HepG2 (cell line): ENCODE measurements around the gene SLCO2B1. TPM values are rescaled to one million over a fixed set of nuclear protein-coding genes. Genes with fewer than 3 reads are reported as not detected.
A peak's percentile ranks its signal among the peaks of the same experiment; 100 is the strongest.

ENCODE experiments used
- ARNT2 ChIP-seq: sonication (generic); formaldehyde crosslinking; IDR thresholded peaks from 2 replicates; pipeline ENCODE4 v1.8.0; 2022; ENCODE audit warnings: mild to moderate bottlenecking, low read depth, missing genetic modification reagents, moderate library complexity
- GFI1 ChIP-seq: sonication (generic); formaldehyde crosslinking; IDR thresholded peaks from 2 replicates; pipeline ENCODE4 v1.5.0; 2020; ENCODE audit warnings: missing genetic modification reagents, mild to moderate bottlenecking, borderline replicate concordance
- IRX3 ChIP-seq: sonication (generic); formaldehyde crosslinking; IDR thresholded peaks from 2 replicates; pipeline ENCODE4 v1.8.1; 2023; ENCODE audit warnings: mild to moderate bottlenecking, low read depth, missing genetic modification reagents, borderline replicate concordance
- KMT2A ChIP-seq: sonication (generic); formaldehyde crosslinking; IDR thresholded peaks from 2 replicates; pipeline ENCODE4 v1.4.0; 2020; ENCODE audit warnings: missing genetic modification reagents
- NFYB ChIP-seq: sonication (generic); formaldehyde crosslinking; IDR thresholded peaks from 2 replicates; pipeline ENCODE4 v1.4.0; 2020; ENCODE audit warnings: missing genetic modification reagents
- PAWR ChIP-seq: sonication (generic); formaldehyde crosslinking; IDR thresholded peaks from 2 replicates; pipeline ENCODE4 v1.4.0; 2020; ENCODE audit warnings: missing genetic modification reagents, mild to moderate bottlenecking, borderline replicate concordance
- PCBP2 ChIP-seq: fragments of 200-400 bp; formaldehyde crosslinking; optimal IDR thresholded peaks from 2 replicates; pipeline ENCODE3; 2018; ENCODE audit warnings: low read length, low read depth; ENCODE audit not compliant: poor library complexity, severe bottlenecking
- POGZ ChIP-seq: sonication (generic); formaldehyde crosslinking; IDR thresholded peaks from 2 replicates; pipeline ENCODE4 v1.4.0; 2020; ENCODE audit warnings: mild to moderate bottlenecking, missing genetic modification reagents
- RCOR2 ChIP-seq: IDR thresholded peaks from 2 replicates; pipeline ENCODE4 v1.6.1; 2016; ENCODE audit warnings: missing biosample characterization, missing genetic modification reagents
- SMARCC2 ChIP-seq: fragments of 450-650 bp; IDR thresholded peaks from 2 replicates; pipeline ENCODE4 v1.6.1; 2017; ENCODE audit warnings: antibody characterized with exemption, mild to moderate bottlenecking
- TGIF2 ChIP-seq: IDR thresholded peaks from 2 replicates; pipeline ENCODE4 v1.6.1; 2016; ENCODE audit warnings: control low read depth, missing compliant biosample characterization
- WIZ ChIP-seq: sonication (generic); formaldehyde crosslinking; IDR thresholded peaks from 2 replicates; pipeline ENCODE4 v1.5.1; 2020; ENCODE audit warnings: mild to moderate bottlenecking, missing genetic modification reagents
- ZKSCAN5 ChIP-seq: sonication (generic); formaldehyde crosslinking; IDR thresholded peaks from 2 replicates; pipeline ENCODE4 v1.5.1; 2020; ENCODE audit warnings: mild to moderate bottlenecking, missing genetic modification reagents
- polyA plus RNA-seq, 8 experiments: library from polyadenylated mRNA; depleted of rRNA in 3 of 8; stranded (reverse) in 7 of 8; unstranded in 1 of 8; fragments of >200 nt; fragmentation: Illumina TruSeq in 4 of 8; extraction: Trizol in 4 of 8; gene quantifications; 2 replicates each; pipeline versions ENCODE4 v1.2.1 to v1.2.3, GENCODE V29; 2011 to 2016; ENCODE audit warnings: low read depth in 4 of 8, missing spikeins in 1 of 8, mixed read lengths in 1 of 8; ENCODE audit not compliant: insufficient read depth in 1 of 8
- total RNA-seq, 5 experiments: library from RNA; depleted of rRNA; stranded (reverse); fragments of >200 nt; fragmentation: Illumina TruSeq; extraction: Trizol; gene quantifications; 2 replicates each; pipeline ENCODE4 v1.2.3, GENCODE V29; 2016; ENCODE audit warnings: low read depth in 1 of 5
- TF ChIP-seq, protein P1 (sequence below): sonication (generic); formaldehyde crosslinking; IDR thresholded peaks from 2 replicates; pipeline ENCODE4 v1.4.0; 2020; ENCODE audit warnings: missing genetic modification reagents, borderline replicate concordance
- TF ChIP-seq, protein P2 (sequence below): sonication (generic); formaldehyde crosslinking; IDR thresholded peaks from 2 replicates; pipeline ENCODE4 v1.4.0; 2020; ENCODE audit warnings: low read depth, mild to moderate bottlenecking, missing genetic modification reagents
- TF ChIP-seq, protein P3 (sequence below): IDR thresholded peaks from 2 replicates; pipeline ENCODE4 v1.6.1; 2016; ENCODE audit warnings: missing compliant biosample characterization, missing genetic modification reagents, borderline replicate concordance
- TF ChIP-seq, protein P4 (sequence below): sonication (generic); formaldehyde crosslinking; IDR thresholded peaks from 2 replicates; pipeline ENCODE4 v1.5.0; 2020; ENCODE audit warnings: mild to moderate bottlenecking, missing genetic modification reagents
- TF ChIP-seq, protein P5 (sequence below): sonication (generic); formaldehyde crosslinking; IDR thresholded peaks from 2 replicates; pipeline ENCODE4 v1.4.0; 2020; ENCODE audit warnings: missing genetic modification reagents, mild to moderate bottlenecking, borderline replicate concordance
- TF ChIP-seq, protein P6 (sequence below): sonication (generic); formaldehyde crosslinking; IDR thresholded peaks from 2 replicates; pipeline ENCODE4 v1.4.0; 2020; ENCODE audit warnings: missing genetic modification reagents

The SLCO2B1 gene
- total and polyA plus RNA-seq, 2 of the 13 experiments (the other 11 are each of a cell fraction or from before 2014, with no cell fraction given): 15.3 to 19.8 TPM

DNA sequence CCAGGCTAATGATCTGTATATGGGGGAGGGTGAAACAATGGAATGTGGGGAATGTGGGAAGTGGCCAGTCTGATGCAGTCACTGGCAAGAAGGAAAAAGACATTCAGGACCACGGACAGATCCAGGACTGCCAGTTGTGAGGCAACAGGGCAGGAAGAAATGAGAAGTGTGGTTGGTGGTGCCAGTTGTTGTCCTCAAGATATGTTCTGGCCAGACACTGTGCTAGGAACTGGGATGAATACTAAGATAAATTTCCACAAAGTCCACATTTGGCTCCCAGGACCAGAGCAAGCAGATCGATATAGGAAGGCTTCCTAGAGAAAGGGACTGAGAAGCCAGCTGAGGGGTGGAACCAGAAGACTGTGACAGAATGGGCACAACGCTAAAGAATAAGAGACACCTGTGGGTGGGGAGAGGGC lies 82.9 kb downstream of the SLCO2B1 start (continued):
- TF ChIP-seq, protein P1, sequence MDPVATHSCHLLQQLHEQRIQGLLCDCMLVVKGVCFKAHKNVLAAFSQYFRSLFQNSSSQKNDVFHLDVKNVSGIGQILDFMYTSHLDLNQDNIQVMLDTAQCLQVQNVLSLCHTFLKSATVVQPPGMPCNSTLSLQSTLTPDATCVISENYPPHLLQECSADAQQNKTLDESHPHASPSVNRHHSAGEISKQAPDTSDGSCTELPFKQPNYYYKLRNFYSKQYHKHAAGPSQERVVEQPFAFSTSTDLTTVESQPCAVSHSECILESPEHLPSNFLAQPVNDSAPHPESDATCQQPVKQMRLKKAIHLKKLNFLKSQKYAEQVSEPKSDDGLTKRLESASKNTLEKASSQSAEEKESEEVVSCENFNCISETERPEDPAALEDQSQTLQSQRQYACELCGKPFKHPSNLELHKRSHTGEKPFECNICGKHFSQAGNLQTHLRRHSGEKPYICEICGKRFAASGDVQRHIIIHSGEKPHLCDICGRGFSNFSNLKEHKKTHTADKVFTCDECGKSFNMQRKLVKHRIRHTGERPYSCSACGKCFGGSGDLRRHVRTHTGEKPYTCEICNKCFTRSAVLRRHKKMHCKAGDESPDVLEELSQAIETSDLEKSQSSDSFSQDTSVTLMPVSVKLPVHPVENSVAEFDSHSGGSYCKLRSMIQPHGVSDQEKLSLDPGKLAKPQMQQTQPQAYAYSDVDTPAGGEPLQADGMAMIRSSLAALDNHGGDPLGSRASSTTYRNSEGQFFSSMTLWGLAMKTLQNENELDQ (CRISPR knock-in tag): peak; percentile 86; the same call in 1 of the 2 replicates
- no peak for TF ChIP-seq IRX3 (CRISPR knock-in tag)
- no peak for TF ChIP-seq ZKSCAN5
- TF ChIP-seq NFYB (CRISPR knock-in tag): no peak
- TF ChIP-seq, protein P2, sequence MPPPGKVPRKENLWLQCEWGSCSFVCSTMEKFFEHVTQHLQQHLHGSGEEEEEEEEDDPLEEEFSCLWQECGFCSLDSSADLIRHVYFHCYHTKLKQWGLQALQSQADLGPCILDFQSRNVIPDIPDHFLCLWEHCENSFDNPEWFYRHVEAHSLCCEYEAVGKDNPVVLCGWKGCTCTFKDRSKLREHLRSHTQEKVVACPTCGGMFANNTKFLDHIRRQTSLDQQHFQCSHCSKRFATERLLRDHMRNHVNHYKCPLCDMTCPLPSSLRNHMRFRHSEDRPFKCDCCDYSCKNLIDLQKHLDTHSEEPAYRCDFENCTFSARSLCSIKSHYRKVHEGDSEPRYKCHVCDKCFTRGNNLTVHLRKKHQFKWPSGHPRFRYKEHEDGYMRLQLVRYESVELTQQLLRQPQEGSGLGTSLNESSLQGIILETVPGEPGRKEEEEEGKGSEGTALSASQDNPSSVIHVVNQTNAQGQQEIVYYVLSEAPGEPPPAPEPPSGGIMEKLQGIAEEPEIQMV (CRISPR knock-in tag): no peak
- TF ChIP-seq, protein P3, sequence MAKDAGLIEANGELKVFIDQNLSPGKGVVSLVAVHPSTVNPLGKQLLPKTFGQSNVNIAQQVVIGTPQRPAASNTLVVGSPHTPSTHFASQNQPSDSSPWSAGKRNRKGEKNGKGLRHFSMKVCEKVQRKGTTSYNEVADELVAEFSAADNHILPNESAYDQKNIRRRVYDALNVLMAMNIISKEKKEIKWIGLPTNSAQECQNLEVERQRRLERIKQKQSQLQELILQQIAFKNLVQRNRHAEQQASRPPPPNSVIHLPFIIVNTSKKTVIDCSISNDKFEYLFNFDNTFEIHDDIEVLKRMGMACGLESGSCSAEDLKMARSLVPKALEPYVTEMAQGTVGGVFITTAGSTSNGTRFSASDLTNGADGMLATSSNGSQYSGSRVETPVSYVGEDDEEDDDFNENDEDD: no peak; the same call in 1 of the 2 replicates
- TF ChIP-seq RCOR2 (CRISPR knock-in tag): no peak
- TF ChIP-seq WIZ (CRISPR knock-in tag): peak; percentile 91; the same call in 1 of the 2 replicates
- TF ChIP-seq KMT2A (CRISPR knock-in tag): no peak
- no peak for TF ChIP-seq ARNT2 (CRISPR knock-in tag)
- TF ChIP-seq, protein P4, sequence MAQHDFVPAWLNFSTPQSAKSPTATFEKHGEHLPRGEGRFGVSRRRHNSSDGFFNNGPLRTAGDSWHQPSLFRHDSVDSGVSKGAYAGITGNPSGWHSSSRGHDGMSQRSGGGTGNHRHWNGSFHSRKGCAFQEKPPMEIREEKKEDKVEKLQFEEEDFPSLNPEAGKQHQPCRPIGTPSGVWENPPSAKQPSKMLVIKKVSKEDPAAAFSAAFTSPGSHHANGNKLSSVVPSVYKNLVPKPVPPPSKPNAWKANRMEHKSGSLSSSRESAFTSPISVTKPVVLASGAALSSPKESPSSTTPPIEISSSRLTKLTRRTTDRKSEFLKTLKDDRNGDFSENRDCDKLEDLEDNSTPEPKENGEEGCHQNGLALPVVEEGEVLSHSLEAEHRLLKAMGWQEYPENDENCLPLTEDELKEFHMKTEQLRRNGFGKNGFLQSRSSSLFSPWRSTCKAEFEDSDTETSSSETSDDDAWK (CRISPR knock-in tag): no peak
- TF ChIP-seq, protein P5, sequence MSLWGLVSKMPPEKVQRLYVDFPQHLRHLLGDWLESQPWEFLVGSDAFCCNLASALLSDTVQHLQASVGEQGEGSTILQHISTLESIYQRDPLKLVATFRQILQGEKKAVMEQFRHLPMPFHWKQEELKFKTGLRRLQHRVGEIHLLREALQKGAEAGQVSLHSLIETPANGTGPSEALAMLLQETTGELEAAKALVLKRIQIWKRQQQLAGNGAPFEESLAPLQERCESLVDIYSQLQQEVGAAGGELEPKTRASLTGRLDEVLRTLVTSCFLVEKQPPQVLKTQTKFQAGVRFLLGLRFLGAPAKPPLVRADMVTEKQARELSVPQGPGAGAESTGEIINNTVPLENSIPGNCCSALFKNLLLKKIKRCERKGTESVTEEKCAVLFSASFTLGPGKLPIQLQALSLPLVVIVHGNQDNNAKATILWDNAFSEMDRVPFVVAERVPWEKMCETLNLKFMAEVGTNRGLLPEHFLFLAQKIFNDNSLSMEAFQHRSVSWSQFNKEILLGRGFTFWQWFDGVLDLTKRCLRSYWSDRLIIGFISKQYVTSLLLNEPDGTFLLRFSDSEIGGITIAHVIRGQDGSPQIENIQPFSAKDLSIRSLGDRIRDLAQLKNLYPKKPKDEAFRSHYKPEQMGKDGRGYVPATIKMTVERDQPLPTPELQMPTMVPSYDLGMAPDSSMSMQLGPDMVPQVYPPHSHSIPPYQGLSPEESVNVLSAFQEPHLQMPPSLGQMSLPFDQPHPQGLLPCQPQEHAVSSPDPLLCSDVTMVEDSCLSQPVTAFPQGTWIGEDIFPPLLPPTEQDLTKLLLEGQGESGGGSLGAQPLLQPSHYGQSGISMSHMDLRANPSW (CRISPR knock-in tag): no peak
- TF ChIP-seq SMARCC2: no peak
- peak; percentile 91 for TF ChIP-seq TGIF2 (CRISPR knock-in tag)
- TF ChIP-seq PCBP2: no peak
- no peak for TF ChIP-seq GFI1 (CRISPR knock-in tag)
- no peak for TF ChIP-seq POGZ (CRISPR knock-in tag)
- no peak for TF ChIP-seq PAWR
- TF ChIP-seq, protein P6, sequence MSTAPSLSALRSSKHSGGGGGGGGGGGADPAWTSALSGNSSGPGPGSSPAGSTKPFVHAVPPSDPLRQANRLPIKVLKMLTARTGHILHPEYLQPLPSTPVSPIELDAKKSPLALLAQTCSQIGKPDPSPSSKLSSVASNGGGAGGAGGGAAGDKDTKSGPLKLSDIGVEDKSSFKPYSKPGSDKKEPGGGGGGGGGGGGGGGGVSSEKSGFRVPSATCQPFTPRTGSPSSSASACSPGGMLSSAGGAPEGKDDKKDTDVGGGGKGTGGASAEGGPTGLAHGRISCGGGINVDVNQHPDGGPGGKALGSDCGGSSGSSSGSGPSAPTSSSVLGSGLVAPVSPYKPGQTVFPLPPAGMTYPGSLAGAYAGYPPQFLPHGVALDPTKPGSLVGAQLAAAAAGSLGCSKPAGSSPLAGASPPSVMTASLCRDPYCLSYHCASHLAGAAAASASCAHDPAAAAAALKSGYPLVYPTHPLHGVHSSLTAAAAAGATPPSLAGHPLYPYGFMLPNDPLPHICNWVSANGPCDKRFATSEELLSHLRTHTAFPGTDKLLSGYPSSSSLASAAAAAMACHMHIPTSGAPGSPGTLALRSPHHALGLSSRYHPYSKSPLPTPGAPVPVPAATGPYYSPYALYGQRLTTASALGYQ (CRISPR knock-in tag): no peak
